CD4-positive, CD25-positive, alpha-beta regulatory T cell (primary cell): Measurements from ENCODE around the gene QRICH1. TPM values are rescaled to one million over a fixed set of nuclear protein-coding genes. Genes with fewer than 3 reads are reported as not detected.

Experiments used
- ATAC-seq, 2 donors: fragments of 150-1000 bp; cut with Tn5 transposase; one replicate each; pipeline ENCODE4 v1.10.0; 2021; ENCODE audit warnings: low read depth in 2 of 2, moderate number of reproducible peaks in 2 of 2, moderate library complexity in 1 of 2
- DNase-seq, 3 donors: peaks; one replicate each; pipeline versions ENCODE4 v3.0.0 to v3.0.0-alpha.2; 2012 to 2022; ENCODE audit warnings: mixed read lengths in 1 of 3
- H3K27ac ChIP-seq: one replicate; pipeline ENCODE4 v1.7.0; 2013; ENCODE audit warnings: mild to moderate bottlenecking, low read length; ENCODE audit not compliant: insufficient read depth, poor library complexity, severe bottlenecking
- H3K27me3 ChIP-seq: one replicate; pipeline ENCODE4 v1.7.0; 2013; ENCODE audit warnings: low read length; ENCODE audit not compliant: control insufficient read depth, insufficient read depth
- H3K36me3 ChIP-seq: one replicate; pipeline ENCODE4 v1.7.0; 2013; ENCODE audit warnings: mild to moderate bottlenecking, low read length, moderate library complexity; ENCODE audit not compliant: control insufficient read depth, insufficient read depth
- H3K4me1 ChIP-seq: 2 replicates; pipeline ENCODE4 v1.7.0; 2013; ENCODE audit warnings: mild to moderate bottlenecking, low read length; ENCODE audit not compliant: insufficient read depth, control insufficient read depth, poor library complexity, severe bottlenecking
- H3K4me3 ChIP-seq: one replicate; pipeline ENCODE4 v1.7.0; 2013; ENCODE audit warnings: low read depth, mild to moderate bottlenecking, low read length, moderate library complexity
- H3K9me3 ChIP-seq, 2 experiments: 1 replicate in 1 of 2; 2 replicates in 1 of 2; pipeline ENCODE4 v1.7.0; 2013; ENCODE audit warnings: low read length in 2 of 2, mild to moderate bottlenecking in 1 of 2, moderate library complexity in 1 of 2; ENCODE audit not compliant: control insufficient read depth in 2 of 2
- H3K27ac Mint-ChIP-seq, 3 donors: one replicate each; pipeline ENCODE4 v1.8.0; 2020 to 2022; ENCODE audit warnings: mild to moderate bottlenecking in 3 of 3, mixed read lengths in 3 of 3, moderate library complexity in 2 of 3
- H3K27me3 Mint-ChIP-seq: one replicate; pipeline ENCODE4 v1.8.0; 2022; ENCODE audit warnings: mild to moderate bottlenecking, mixed read lengths
- H3K36me3 Mint-ChIP-seq: one replicate; pipeline ENCODE4 v1.8.0; 2020; ENCODE audit warnings: mixed read lengths
- H3K4me1 Mint-ChIP-seq, 4 donors: one replicate each; pipeline ENCODE4 v1.8.0; 2020 to 2022; ENCODE audit warnings: mixed read lengths in 4 of 4, mild to moderate bottlenecking in 1 of 4
- H3K4me3 Mint-ChIP-seq, 4 donors: one replicate each; pipeline ENCODE4 v1.8.0; 2020 to 2022; ENCODE audit warnings: mild to moderate bottlenecking in 4 of 4, mixed read lengths in 4 of 4, moderate library complexity in 3 of 4
- H3K9me3 Mint-ChIP-seq, 7 donors: one replicate each; pipeline ENCODE4 v1.8.0; 2020 to 2022; ENCODE audit warnings: mixed read lengths in 7 of 7, mild to moderate bottlenecking in 3 of 7, moderate library complexity in 2 of 7
- polyA plus RNA-seq, 4 donors: library from polyadenylated mRNA; unstranded; fragments of 300-500 nt; fragmentation: Illumina TruSeq; gene quantifications; one replicate each; pipeline ENCODE4 v1.2.3, GENCODE V29; 2021
- total RNA-seq: library from RNA; stranded (reverse); gene quantifications from one replicate; pipeline ENCODE4 v1.2.3, GENCODE V29; 2022

QRICH1 gene
- total and polyA plus RNA-seq, 5 donors from 2014 or later, result 20.0 to 219 (median 26.2) TPM

DNA sequence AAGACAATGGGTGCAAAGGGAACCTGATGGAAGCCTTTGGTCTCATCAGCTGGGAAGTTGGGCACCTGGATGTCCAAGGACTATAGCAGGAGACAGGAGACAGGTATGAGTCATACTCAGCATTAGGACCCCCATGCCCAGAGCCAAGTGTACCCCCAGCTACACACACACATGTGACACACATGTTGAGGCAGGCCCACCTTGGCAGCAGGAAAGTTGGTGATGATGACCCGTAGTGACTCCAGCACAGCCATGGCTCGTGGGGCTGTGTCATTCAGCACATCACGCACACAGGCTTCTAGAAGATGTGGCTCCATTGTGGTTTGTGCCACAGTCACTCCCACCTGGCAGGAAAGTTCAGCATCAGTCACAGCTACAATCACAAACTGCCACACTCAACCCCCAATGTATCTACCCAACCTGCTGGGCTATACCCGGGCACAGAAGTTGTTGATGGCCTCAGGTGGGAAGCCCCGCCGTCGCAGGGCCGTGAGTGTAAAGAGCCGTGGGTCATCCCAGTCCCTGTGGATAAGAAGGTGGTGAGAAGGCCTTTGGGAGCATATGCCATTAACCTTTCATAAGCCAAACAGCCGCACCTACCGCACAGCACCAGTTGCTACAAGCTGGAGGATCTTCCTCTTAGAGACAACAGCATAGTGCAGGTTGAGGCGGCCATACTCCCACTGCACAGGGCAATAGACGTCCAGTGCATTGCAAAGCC, 5.2 kb upstream of the QRICH1 start:
- peaks cover 21% of the 10 kb centered on the region for H3K4me1 ChIP-seq
- no peak for DNase-seq
- peaks cover 51% of the 10 kb centered on the region for H3K36me3 ChIP-seq
- peaks cover 0 to 19% (median 10%) of the 10 kb centered on the region in 4 donors for H3K4me1 Mint-ChIP-seq
- no peak overlapping the region for H3K4me3 ChIP-seq
- no peak overlapping the region for H3K27ac ChIP-seq
- no peaks in the 10 kb centered on the region for H3K27me3 Mint-ChIP-seq
- H3K27ac Mint-ChIP-seq, result no peak overlapping the region
- H3K36me3 Mint-ChIP-seq, result peaks cover 38% of the 10 kb centered on the region
- H3K27me3 ChIP-seq, result no peaks in the 10 kb centered on the region
- H3K4me3 Mint-ChIP-seq, result peak overlapping the region in 1 of 4 donors; percentile 47
- no peak for ATAC-seq
- no peaks in the 10 kb centered on the region for H3K9me3 Mint-ChIP-seq
- no peaks in the 10 kb centered on the region for H3K9me3 ChIP-seq

DNA sequence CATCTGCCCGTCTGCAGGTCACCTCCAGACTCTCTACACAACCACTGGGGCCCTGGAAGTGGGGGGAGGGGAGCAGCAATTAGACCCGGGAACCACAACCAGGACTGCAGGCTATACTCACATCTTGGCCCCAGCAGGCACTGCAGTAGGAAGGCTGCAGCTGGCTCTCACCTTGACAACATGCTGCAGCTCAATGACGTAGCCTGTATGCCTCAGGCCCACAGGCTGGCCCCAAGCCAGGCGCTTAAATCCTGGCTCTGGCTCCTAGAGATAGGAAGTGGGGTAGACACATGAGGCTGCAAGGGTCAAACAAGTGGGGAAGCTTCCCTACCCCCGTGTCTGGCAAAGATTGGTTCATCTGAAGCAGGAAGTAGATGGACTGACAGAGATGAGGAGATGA, 4.6 kb upstream of the QRICH1 start:
- Mint-ChIP-seq H3K9me3 (no peaks in the 10 kb centered on the region), H3K4me1 (peaks cover 0 to 13% (median 7%) of the 10 kb centered on the region in 4 donors), H3K4me3 (peak overlapping the region in 2 of 4 donors; percentile 49 to 58), H3K27me3 (no peaks in the 10 kb centered on the region), H3K36me3 (peaks cover 38% of the 10 kb centered on the region), H3K27ac (no peak overlapping the region)
- H3K36me3 ChIP-seq, result peaks cover 51% of the 10 kb centered on the region
- no peak for DNase-seq
- peaks cover 14% of the 10 kb centered on the region for H3K4me1 ChIP-seq
- H3K4me3 ChIP-seq, result no peak overlapping the region
- no peak overlapping the region for H3K27ac ChIP-seq
- no peaks in the 10 kb centered on the region for H3K9me3 ChIP-seq
- no peak for ATAC-seq
- no peaks in the 10 kb centered on the region for H3K27me3 ChIP-seq

DNA sequence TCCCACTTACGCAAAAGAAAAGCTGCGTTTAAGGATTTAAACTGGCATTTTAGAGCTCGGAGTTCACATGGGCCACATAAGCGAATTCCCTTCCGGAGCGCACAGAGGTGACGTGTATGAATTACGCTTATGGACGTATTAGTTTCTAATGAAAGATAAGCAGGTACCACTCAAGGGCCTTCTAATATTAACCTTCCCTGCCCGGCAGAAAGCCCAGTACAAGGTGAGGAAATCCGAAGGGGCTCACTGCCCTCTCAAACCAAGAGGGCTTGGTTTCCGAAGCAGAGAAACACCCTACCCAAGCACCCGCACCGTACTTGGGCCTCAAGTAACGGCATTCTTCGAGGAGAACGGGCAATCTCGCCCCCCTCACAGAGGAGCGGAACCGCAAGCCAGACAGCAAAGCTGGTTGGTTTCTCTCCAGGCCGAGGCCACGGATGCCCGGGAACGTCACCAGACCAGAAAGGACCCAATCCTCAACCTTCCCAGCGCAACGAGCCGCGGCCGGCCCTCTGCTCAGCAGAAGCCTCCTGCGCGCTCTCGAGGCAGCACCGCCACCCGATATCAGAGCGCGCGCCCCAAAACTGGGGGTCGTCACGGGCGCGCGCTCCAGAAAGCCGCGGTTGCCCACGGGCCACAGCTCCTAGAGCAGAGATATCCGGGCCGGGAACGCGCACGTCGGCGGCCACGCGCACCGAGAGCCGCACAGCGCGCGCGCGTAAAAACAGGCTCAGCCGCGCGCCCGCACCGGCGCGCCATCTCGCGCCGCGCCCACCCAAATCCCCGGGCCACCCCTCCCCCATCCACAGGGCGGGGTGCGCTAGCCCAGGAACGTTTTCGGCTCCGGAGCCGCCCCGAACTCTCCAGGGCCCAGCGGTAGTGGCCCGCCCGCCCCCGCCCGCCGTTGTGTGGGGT, 676 bp downstream of the QRICH1 start:
- Mint-ChIP-seq H3K4me1 (peaks cover 17 to 50% (median 24%) of the 10 kb centered on the region in 4 donors), H3K27me3 (no peaks in the 10 kb centered on the region), H3K27ac (peak overlapping the region; percentile 63 to 98 (median 96)), H3K4me3 (peak overlapping the region; percentile 97 to 99 (median 98)), H3K36me3 (peaks cover 7% of the 10 kb centered on the region), H3K9me3 (no peaks in the 10 kb centered on the region)
- Histone ChIP-seq H3K27ac (peak overlapping the region; percentile 96), H3K9me3 (no peaks in the 10 kb centered on the region), H3K4me1 (peaks cover 50% of the 10 kb centered on the region), H3K4me3 (peak overlapping the region; percentile 85), H3K36me3 (peaks cover 16% of the 10 kb centered on the region), H3K27me3 (no peaks in the 10 kb centered on the region)
- DNase-seq (peak; percentile 69 to 88 (median 82)), ATAC-seq (peak; percentile 29 to 32)

DNA sequence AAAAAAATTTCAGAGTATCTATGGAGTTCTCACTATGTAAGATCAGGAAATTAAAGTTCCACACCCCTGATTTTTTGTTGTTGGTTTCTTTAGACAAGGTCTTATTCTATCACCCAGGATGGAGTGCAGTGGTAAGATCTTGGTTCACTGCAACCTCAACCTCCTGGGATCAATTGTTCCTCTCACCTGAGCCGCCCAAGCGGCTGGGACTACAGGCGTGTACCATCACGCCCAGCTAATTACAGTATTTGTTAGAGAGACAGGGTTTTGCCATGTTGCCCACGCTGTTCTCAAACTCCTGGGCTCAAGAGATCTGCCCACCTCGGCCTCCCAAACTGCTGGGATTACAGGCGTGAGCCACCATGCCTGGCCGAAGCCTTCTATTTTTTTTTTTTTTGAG, 12.4 kb downstream of the QRICH1 start:
- Histone ChIP-seq H3K36me3 (peaks cover 29% of the 10 kb centered on the region), H3K4me1 (peaks cover 12% of the 10 kb centered on the region), H3K9me3 (no peaks in the 10 kb centered on the region), H3K27me3 (no peaks in the 10 kb centered on the region), H3K4me3 (no peak overlapping the region), H3K27ac (no peak overlapping the region)
- no peaks in the 10 kb centered on the region for H3K9me3 Mint-ChIP-seq
- H3K27me3 Mint-ChIP-seq, result no peaks in the 10 kb centered on the region
- DNase-seq (no peak), ATAC-seq (no peak)
- peaks cover 11 to 44% (median 13%) of the 10 kb centered on the region in 4 donors for H3K4me1 Mint-ChIP-seq
- no peak overlapping the region for H3K27ac Mint-ChIP-seq
- no peak overlapping the region for H3K4me3 Mint-ChIP-seq
- peaks cover 3% of the 10 kb centered on the region for H3K36me3 Mint-ChIP-seq

DNA sequence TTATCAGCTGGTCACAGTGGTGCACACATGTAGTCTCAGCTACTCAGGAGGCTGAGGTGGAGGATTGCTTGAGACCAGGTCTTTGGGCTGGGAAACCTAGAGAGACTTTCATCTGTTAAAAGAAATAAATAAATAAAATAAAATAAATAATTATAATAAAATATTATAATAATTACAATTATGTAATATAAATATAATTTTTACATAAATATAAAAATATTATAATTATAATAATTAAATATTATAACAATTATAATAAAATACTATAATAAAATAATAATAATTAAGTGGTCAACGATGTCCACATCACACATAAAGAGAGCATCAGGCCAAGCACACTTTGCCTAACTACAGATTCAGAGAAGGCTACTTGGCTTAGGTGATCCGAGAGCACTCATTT, 14.6 kb downstream of the QRICH1 start:
- no peak overlapping the region for H3K4me3 Mint-ChIP-seq
- H3K36me3 ChIP-seq, result peaks cover 44% of the 10 kb centered on the region
- H3K9me3 Mint-ChIP-seq, result no peaks in the 10 kb centered on the region
- H3K9me3 ChIP-seq, result no peaks in the 10 kb centered on the region
- DNase-seq (no peak), ATAC-seq (no peak)
- no peaks in the 10 kb centered on the region for H3K27me3 Mint-ChIP-seq
- no peak overlapping the region for H3K27ac Mint-ChIP-seq
- H3K4me3 ChIP-seq, result no peak overlapping the region
- no peaks in the 10 kb centered on the region for H3K27me3 ChIP-seq
- H3K36me3 Mint-ChIP-seq, result peaks cover 5% of the 10 kb centered on the region
- H3K4me1 Mint-ChIP-seq, result peaks cover 11 to 36% (median 14%) of the 10 kb centered on the region in 4 donors
- H3K27ac ChIP-seq, result no peak overlapping the region
- H3K4me1 ChIP-seq, result peaks cover 3% of the 10 kb centered on the region

DNA sequence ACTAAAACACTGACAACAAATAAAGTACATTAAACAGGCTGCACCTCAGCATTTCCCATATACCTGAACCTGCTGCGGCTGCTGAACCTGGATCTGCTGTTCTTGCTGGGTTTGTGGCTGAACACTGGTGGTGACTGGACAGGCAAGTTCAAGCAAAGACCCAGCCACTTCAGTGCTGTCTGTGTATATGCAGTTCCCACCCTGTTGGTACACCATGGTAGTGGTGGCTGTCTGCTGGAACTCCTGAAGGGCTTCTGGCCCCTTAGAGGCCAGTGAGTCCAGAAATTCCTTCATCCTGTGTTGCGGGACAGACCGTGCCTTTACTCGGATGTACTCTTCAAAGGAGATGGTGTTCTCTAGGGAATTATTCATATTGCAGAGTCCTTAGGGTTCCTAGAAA, 17.2 kb downstream of the QRICH1 start:
- H3K4me1 ChIP-seq, result no peaks in the 10 kb centered on the region
- DNase-seq, result no peak
- H3K27ac Mint-ChIP-seq, result no peak overlapping the region
- H3K9me3 ChIP-seq, result no peaks in the 10 kb centered on the region
- H3K9me3 Mint-ChIP-seq, result no peaks in the 10 kb centered on the region
- ATAC-seq, result no peak
- peaks cover 66% of the 10 kb centered on the region for H3K36me3 ChIP-seq
- peaks cover 6 to 26% (median 16%) of the 10 kb centered on the region in 4 donors for H3K4me1 Mint-ChIP-seq
- H3K36me3 Mint-ChIP-seq, result peaks cover 12% of the 10 kb centered on the region
- no peak overlapping the region for H3K4me3 Mint-ChIP-seq
- H3K27me3 ChIP-seq, result no peaks in the 10 kb centered on the region
- no peak overlapping the region for H3K4me3 ChIP-seq
- H3K27ac ChIP-seq, result no peak overlapping the region
- no peaks in the 10 kb centered on the region for H3K27me3 Mint-ChIP-seq

DNA sequence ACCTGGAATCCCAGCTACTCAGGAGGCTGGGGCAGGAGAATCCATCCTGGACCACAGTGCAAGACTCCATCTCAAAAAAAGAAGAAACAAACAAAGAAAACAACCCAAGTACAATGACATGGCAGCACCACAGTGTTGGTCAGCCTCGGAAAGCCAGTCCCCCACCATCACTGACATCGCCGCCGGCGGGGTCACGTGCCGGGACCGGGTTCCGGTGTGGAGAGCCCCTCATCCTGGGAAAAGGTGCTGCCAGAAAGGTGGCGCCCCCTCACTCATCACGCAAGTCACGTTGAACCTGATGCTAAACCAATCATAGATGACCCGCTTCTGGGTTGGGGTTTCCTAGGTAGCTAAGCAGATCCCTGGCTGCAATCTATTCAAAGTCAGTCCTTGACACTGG, 17.8 kb downstream of the QRICH1 start:
- Mint-ChIP-seq H3K4me1 (peaks cover 6 to 22% (median 16%) of the 10 kb centered on the region in 4 donors), H3K36me3 (peaks cover 12% of the 10 kb centered on the region), H3K4me3 (no peak overlapping the region), H3K27ac (no peak overlapping the region), H3K9me3 (no peaks in the 10 kb centered on the region), H3K27me3 (no peaks in the 10 kb centered on the region)
- Histone ChIP-seq H3K4me3 (no peak overlapping the region), H3K4me1 (no peaks in the 10 kb centered on the region), H3K36me3 (peaks cover 72% of the 10 kb centered on the region), H3K27me3 (no peaks in the 10 kb centered on the region), H3K27ac (no peak overlapping the region), H3K9me3 (no peaks in the 10 kb centered on the region)
- DNase-seq (no peak), ATAC-seq (no peak)
